Mammary epithelial cell (primary cell): ENCODE data around the gene THADA.

Experiments used
- EZH2 ChIP-seq: IDR thresholded peaks from 2 replicates; pipeline ENCODE4 v1.6.1; 2012; ENCODE audit warnings: low read length, inconsistent platforms, borderline replicate concordance
- TF ChIP-seq, protein P1 (sequence below), 2 donors: IDR thresholded peaks in 1 of 2; conservative IDR thresholded peaks in 1 of 2; 2 replicates each; pipeline ENCODE4 v1.5.1; 2011 to 2012; ENCODE audit warnings: inconsistent platforms in 2 of 2, low read length in 2 of 2, mild to moderate bottlenecking in 2 of 2, control low read depth in 1 of 2, low read depth in 1 of 2; ENCODE audit not compliant: insufficient read depth in 1 of 2; ENCODE audit errors: extremely low read depth in 1 of 2

DNA sequence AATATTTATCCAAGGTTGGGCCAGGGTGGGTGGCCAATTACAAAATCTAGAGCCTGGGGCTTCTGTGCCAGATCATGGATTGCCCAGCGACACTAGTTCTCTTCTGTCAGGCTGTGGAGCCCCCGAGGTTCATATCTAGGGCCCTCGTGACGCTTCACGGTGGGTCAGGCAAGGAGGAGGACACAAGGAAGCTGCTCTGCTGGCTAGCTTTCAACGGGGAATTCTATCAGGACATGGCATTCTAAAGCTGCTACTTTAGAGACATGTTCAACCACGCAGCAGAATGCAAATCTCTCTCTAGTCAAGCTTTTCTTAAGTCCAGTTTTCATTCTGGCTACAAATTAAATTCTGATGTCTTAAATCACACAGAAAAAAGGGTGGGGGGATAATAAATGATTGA is 180.2 kb downstream of the THADA start:
- TF ChIP-seq, protein P1, sequence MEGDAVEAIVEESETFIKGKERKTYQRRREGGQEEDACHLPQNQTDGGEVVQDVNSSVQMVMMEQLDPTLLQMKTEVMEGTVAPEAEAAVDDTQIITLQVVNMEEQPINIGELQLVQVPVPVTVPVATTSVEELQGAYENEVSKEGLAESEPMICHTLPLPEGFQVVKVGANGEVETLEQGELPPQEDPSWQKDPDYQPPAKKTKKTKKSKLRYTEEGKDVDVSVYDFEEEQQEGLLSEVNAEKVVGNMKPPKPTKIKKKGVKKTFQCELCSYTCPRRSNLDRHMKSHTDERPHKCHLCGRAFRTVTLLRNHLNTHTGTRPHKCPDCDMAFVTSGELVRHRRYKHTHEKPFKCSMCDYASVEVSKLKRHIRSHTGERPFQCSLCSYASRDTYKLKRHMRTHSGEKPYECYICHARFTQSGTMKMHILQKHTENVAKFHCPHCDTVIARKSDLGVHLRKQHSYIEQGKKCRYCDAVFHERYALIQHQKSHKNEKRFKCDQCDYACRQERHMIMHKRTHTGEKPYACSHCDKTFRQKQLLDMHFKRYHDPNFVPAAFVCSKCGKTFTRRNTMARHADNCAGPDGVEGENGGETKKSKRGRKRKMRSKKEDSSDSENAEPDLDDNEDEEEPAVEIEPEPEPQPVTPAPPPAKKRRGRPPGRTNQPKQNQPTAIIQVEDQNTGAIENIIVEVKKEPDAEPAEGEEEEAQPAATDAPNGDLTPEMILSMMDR (conservative IDR thresholded peaks at IDR 0.05 in 1 of 2, IDR thresholded peaks at IDR 0.05 in 1 of 2; ENCODE audit: extremely low read depth in 1 of 2, insufficient read depth in 1 of 2, low read depth in 1 of 2, low read length in 2 of 2), result no peak
- TF ChIP-seq EZH2, result no peak
